ENCODE measurements around the gene SPHK1. TPM values are rescaled to one million over a fixed set of nuclear protein-coding genes. Genes with fewer than 3 reads are reported as not detected.
"Not testable (repeated sequence)": the region's sequence is repeated elsewhere in the genome, so short reads cannot be mapped to it uniquely, and the experiment has no call there.

SPHK1 gene, protein sequence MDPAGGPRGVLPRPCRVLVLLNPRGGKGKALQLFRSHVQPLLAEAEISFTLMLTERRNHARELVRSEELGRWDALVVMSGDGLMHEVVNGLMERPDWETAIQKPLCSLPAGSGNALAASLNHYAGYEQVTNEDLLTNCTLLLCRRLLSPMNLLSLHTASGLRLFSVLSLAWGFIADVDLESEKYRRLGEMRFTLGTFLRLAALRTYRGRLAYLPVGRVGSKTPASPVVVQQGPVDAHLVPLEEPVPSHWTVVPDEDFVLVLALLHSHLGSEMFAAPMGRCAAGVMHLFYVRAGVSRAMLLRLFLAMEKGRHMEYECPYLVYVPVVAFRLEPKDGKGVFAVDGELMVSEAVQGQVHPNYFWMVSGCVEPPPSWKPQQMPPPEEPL
- total RNA-seq = 26.5 TPM
- long read RNA-seq, transcript SPHK1-201 (6 exons, 2,138 nt) = minor isoform, 17 of 141 reads
- long read RNA-seq, transcript SPHK1-202 (5 exons, 1,779 nt) = minor isoform, 22 of 141 reads
- long read RNA-seq, transcript SPHK1-210 (6 exons, 1,821 nt) = major isoform, 34 of 141 reads
- long read RNA-seq, partial matches to known transcripts = 21 of 141 reads
- long read RNA-seq, other reads (novel, unspliced or antisense) = 44 of 141 reads

DNA sequence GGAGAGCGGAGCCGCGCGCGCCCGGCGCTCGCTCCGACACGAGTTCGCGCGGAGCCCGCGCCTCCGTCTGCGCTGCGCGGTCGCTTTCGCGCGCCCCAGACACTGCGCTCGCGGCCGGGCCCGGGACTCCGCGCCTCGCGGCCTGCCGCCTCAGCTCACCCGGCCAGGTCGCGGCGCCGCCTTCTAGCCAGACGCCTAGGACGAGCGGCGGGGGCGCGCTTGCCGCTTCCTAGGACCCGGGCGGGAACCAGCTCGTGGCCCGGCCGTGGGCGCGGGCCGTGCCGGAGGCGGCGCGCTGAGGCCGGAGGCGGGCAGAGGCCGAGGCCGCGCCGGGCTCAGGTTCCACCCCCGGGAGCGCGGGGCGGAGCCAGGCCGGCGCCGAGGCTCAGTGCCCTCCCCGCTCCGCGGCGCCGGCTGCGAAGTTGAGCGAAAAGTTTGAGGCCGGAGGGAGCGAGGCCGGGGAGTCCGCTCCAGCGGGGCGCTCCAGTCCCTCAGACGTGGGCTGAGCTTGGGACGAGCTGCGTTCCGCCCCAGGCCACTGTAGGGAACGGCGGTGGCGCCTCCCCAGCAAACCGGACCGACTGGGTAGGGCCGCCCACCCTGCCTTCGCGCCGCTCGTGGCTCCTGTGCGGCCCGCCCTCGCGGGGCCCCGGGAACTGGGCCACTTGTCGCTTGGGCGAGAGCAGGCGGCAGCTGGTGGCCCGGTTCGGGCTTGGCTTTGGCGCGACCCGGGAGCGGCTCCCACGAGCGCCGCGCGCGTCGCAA is at the start of gene SPHK1:
Gene SPHK1 (plus strand): TSS at position 388 of the 765 bp plus-strand sequence. CDS start 1,036 bp downstream, outside the sequence.
- no peak for DNase-seq (ENCODE audit: low spot score)

DNA sequence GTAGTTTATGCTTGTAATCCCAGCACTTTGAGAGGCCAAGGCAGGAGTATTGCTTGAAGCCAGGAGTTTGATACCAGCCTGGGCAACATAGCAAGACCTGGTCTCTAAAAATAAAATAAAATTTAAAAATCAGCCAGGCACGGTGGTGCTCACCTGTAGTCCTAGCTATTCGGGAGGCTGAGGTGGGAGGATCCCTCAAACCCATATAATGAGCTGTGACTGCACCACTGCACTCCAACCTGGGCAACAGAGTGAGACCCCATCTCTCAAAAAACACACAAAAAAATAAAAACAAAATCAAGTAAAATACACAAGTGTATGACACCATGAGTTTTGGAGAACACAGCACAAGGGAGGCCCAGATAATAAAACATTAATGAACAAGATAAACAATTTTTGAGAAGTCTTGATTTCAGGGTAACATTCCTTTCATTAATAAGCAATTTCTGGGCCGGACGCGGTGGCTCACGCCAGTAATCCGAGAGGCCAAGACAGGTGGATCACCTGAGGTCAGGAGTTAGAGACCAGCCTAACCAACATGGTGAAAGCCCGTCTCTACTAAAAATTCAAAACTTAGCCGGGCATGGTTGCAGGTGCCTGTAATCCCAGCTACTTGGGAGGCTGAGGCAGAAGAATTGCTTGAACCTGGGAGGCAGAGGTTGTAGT is 48.6 kb upstream of the SPHK1 start:
- peak; percentile 71 for DNase-seq (ENCODE audit: low spot score)

DNA sequence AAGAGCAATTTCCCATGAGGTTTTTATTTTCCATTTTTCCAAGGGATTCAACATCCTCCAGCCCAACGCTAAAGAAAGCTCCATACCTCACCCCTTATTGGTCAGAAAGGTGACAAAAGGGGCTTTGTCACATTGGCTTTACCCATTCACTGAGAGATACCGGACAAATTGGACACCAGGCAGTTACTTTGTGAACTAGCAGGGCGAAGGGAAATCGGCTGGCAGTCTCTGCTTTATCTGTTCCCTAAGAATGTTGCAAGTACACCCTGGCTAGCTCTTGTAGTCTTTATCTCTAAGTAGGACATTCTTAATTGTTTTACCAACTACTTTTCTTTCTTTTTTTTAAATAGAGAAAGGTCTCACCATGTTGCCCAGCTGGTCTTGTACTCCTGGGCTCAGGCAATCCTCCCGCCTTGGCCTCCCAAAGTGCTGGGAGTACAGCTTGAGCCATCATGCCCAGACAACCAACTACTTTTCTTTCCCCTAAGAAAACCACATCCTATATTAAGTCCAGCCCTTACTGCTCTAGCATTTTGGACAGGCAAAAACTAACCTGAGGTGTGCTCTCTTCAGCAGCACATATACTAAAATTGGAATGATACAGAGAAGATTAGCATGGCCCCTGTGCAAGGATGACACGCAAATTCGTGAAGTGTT is 47.5 kb upstream of the SPHK1 start:
- no peak for DNase-seq (ENCODE audit: low spot score)

DNA sequence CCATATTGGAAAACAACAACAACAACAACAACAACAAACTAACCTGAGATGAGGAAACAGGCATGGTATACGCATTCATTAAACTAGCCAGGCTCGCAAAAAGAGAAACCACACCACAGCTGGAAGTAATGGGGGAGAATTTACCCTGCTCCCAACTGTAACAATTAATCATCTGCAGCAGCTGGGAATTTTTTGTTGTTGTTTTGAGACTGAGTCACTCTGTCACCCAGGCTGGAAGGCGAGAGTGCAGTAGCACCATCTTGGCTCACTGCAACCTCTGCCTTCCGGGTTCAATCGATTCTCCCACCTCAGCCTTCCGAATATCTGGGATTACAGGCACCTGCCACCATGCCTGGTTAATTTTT is 47.0 kb upstream of the SPHK1 start:
- no peak for DNase-seq (ENCODE audit: low spot score)

DNA sequence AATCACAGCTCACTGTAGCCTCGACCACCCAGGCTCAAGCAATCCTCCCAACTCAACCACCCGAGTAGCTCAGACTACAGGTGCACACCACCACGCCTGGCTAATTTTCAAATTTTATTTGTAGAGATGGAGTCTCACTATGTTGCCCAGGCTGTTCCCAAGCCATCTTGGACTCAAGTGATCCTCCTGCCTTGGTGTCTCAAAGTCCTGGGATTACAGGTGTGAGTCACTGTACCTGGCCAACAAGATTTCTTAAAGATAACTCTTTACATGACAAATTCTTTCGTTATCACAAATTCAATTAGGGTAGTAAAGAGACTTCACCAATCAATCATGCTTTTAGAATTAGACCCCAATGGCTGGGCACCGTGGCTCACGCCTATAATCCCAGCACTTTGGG is 43.1 kb upstream of the SPHK1 start:
- no peak for DNase-seq (ENCODE audit: low spot score)

DNA sequence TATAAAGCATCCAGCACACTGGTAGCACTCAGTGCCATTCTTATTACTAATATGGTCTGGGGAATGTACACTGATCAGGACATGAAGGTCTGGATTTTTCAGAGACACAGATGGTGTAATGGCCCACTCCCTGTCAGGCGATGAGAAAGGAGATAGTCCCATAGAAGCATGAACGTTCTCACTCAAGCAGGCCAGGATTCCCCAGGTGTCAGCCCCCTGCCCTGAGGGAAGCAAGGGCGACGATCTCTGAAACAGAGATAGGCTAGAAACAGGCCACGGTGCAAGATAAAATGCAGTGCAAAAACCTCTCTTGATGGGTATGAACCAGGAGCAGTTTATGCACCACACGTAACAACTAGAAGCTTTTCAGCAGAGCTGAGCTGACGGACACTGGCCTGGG is 41.3 kb upstream of the SPHK1 start:
- no peak for DNase-seq (ENCODE audit: low spot score)

DNA sequence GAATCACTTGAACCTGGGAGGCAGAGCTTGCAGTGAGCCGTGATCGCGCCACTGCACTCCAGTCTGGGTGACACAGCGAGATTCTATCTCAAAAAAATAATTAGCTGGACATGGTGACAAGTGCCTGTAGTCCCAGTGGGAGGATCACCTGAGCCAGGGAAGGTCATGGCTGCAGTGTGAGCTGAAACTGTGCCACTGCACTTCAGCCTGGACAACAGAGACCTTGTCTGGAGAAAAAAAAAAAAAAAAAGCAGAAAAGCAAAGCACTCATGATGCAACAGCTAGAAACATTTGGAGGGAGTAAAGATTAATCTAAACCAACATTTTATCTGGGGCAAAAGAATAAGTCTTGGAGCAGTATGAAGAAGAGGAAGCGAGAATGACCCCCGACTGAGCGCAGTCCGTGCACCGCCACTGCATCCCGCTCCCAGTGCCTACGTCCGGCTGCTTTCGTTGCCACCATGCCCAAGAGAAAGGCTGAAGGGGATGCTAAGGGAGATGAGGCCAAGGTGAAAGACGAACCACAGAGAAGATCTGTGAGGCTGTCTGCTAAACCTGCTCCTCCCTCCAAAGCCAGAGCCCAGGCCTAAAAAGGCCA is 38.9 kb upstream of the SPHK1 start:
- no peak for DNase-seq (ENCODE audit: low spot score)

DNA sequence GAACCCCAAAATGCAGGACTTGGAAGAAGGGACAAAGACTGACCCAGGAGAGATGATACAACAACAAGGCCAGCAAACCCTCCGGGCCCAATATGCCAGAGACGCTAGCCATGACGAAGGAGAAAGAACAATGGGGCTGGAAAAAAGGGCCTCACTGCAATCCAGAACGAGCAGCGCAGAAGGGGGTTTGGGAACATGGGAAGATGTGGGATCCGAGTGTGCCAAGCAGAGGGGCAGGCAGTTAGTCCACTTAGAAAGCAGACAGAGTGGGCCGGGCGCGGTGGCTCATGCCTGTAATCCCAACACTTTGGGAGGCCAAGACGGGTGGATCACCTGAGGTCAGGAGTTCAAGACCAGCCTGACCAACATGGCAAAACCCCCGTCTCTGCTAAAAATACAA is 37.5 kb upstream of the SPHK1 start:
- not testable (repeated sequence) for DNase-seq (ENCODE audit: low spot score)

DNA sequence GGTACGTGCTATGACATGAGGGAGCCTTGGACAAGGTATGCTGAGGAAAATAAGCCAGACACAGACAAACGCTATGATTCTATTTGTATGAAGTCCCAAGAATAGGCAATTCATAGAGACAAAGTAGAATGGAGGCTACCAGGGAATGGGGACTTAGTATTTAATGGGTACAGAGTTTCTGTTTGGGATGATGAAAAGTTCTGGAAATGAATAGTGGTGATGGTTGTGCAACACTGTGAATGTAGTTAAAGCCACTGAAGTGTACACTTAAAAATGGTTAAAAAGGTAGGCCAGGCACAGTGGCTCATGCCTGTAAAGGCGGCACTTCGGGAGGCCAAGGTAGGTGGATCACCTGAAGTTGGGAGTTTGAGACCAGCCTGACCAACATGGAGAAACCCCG is 33.9 kb upstream of the SPHK1 start:
- no peak for DNase-seq (ENCODE audit: low spot score)

DNA sequence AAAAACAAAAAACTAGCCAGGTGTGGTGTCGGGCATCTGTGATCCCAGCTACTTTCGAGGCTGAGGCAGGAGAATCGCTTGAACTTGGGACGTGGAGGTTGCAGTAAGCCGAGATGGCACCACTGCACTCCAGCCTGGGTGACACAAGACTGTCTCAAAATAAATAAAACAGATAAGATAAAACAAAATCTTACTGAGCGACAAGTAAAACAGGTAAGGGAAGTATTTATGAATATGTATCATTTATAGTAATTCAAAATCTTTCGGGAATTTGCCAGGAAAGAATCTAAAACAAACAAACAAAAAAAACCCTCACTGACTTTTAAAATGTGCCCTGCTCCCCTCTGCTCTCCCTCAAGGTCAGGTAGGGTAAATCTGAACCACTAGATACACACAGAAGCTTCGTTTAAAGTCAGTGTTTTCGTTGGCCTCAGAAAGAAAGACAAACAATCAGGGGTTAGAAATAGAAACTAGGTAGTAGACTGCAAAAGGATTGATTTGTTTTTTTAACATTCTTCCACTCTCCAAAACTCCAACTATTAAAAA is 32.8 kb upstream of the SPHK1 start:
- no peak for DNase-seq (ENCODE audit: low spot score)

DNA sequence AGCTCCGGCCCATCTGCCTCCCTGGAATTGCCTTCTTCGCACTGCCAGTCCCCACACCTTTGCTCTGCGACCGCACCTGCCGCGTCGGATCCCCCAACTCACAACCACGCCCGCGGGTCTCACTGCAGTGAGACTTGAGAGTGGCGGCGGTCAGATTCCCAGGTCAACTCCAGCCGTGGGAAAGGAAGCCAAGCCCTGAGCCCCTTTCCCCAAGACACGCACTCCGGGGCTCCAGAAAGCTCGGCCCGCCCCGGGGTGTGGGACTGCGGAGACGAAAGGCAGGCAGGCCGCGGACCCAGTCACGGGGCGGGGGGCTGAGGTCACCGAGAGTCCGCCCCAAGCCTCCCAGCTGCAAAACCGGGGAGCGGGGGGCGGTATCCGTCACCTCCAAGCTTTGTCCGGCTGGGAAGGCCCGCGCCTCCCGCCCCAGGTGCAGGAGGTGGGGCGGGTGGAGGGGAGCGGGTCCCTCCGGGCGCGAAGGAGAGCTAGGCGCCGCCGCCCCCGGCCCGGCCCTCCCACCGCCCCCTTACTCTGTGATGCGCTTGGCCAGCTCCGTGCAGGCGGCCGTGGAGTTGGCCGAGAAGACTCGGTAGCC is 31.3 kb upstream of the SPHK1 start:
- no peak for DNase-seq (ENCODE audit: low spot score)

DNA sequence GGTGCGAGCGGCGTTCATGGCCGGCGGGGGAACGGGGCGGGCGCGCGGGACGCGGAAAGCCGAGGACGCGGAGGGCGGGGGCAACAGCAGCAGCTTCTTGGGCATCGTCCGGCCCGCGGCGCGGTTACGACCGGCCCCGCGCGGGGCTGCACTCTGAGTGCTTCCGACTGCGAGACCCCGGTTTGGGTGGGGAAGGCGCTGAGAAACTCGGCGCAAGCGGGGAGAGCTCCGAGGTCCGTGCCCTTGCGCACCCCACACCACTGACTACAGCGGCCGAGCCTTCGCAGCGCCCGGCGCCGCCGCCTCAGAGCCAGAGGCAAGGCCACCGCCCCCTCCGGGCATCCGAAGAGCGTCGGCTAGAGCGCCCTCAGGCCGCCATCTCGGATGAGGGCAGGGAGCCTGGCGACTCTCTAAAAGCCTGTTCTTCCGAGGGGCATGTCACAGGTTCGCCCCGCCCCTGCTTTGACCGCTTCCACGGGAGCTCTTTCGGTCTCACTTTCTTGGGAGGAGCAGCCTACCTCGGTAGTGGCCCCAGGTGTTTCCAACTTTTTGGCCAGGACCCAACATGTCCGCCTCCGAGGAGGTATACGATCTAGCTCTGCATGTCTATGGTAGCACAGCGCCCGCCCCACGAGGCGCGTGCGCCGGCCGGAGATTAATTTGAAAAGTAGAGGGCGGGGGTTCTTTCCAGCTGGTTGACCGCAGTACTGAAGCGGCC is 30.7 kb upstream of the SPHK1 start, which contains the start of gene PRPSAP1:
Gene PRPSAP1 (minus strand): TSS at position 318 of the 718 bp plus-strand sequence. CDS start 213 bp downstream, at position 105.
- peak; percentile 95 for DNase-seq (ENCODE audit: low spot score)

DNA sequence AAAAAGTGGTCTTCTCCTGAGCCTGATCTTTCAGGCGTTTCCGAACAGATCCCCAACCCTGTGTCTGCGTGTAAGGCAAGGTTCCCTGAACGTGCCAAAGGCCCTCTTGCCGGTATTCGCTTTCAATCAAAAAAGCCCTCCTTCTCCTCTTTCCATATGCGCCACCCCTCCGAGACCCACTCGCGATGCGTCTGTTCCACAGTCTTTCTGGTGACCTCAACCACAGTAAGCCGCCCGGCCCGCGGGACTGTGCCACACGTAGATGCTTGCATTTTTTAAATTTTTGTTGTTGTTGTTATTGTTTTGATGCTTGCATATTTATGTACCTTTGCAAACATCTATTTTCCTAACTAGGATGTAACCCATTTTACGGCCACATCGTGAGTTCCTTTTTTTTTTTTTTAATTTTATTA is 30.1 kb upstream of the SPHK1 start:
- no peak for DNase-seq (ENCODE audit: low spot score)

DNA sequence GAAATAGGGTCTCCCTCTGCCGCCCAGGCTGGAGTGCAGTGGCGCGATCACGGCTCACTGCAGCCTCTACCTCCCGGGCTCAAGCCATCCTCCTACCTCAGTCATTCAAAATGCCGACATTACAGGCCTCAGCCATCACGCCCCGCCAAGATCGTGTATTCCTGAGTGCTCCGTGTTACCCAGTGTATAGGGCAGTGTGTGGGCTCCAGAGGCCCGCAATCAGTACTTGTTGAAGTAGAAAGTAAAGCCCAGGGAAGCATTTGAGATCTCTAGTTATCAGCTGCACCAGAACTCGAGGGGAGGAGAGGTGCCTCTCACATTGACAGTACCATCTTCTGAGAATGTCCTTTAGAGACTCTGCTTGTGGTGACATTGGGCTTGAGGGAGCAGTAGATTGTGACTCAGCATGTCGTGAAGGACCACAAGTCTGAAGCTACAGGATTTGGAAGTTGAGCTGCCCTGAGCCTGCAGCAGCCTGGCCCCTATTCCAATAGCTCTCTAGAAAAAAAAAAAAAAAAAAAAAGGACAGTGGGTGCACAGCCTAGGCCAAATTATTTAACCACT is 29.6 kb upstream of the SPHK1 start:
- no peak for DNase-seq (ENCODE audit: low spot score)

DNA sequence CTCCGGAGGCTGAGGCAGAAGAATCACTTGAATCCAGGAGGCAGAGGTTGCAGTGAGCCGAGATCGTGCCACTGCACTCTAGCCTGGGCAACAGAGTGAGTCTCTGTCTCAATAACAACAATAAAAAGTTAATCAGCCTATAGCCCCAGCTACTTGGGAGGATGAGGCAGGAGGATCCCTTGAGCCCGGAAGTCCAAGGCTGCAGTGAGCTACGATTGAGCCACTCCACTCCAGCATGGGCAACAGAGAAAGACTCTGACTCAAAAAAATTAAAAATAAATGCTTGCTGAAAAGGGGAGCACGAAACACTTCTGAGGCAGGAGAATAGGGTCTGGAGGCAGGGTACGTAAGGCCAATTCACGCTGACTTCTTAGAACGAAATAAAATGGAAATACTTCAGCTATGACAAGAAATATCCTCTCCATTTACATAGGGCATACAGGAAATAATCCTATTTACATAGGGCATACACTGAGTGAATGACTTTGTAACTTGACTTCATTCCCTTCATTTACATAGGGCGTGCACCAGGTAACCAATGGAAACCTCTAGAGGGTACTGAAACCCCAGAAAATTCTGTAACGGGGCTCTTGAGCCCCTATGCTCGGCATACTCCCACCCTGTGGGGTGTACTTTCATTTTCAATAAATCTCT is 27.5 kb upstream of the SPHK1 start:
- no peak for DNase-seq (ENCODE audit: low spot score)

DNA sequence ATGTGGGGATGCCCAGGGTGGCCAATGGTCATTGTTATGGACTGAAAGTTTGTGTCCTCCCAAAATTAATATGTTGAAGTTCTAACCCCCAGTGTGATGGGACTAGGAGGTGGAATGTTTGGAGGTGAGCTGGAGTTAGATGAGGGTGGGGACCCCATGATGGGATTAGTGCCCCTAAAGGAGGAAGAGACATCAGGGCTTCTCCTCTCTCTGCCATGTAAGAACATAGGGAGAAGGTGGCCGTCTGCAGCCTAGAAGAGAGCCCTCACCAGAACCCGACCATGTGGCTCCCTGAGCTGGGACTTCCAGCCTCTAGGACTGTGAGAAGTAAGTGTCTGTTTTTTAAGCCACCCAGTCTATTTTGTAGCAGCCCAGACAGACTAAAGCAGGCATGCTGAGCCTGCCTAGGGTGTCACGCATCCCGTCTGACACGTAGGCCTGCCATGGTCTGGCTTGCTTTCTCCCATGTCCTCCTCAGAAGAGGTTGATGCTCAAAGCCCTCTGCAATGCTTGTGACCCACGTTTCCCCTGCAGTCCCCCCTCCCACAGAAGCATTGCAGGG is 26.7 kb upstream of the SPHK1 start:
- no peak for DNase-seq (ENCODE audit: low spot score)

DNA sequence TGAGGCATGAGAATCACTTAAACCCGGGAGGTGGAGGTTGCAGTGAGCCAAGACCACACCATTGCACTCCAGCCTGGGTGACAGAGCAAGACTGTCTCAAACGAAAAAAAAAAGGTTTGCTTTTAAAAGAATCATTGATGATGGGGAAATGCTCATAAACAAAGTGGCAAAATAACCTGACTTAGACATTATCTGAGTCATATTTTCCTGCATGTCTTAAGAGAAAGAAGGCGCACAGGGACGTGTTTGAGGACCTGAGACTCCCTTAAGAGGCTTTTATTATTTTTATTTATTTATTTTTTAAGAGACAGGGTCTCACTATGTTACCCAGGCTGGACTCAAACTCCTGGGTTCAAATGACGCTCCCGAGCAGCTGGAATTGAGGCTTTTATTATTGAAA is 25.0 kb upstream of the SPHK1 start:
- no peak for DNase-seq (ENCODE audit: low spot score)

DNA sequence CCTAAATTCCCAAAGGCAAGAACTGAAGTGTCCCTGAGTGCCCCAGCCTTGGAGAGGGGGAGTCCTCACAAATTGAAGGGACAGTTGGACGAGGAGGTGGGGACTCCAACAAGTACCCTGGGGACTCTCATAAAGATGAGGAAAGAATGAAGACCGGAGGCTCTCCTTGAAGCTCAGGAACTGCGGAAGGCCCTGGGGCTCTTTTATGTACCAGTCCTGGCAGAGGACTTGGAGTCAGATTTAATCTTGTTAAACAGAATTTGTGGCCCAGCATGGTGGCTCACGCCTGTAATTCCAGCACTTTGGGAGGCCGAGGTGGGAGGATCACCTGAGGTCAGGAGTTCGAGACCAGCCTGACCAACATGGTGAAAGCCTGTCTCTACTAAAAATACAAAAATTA is 24.6 kb upstream of the SPHK1 start:
- not testable (repeated sequence) for DNase-seq (ENCODE audit: low spot score)
